ENCODE results near the gene CNNM2.
"Not testable (repeated sequence)": the region's sequence is repeated elsewhere in the genome, so short reads cannot be mapped to it uniquely, and the experiment has no call there.

CNNM2 gene

DNA sequence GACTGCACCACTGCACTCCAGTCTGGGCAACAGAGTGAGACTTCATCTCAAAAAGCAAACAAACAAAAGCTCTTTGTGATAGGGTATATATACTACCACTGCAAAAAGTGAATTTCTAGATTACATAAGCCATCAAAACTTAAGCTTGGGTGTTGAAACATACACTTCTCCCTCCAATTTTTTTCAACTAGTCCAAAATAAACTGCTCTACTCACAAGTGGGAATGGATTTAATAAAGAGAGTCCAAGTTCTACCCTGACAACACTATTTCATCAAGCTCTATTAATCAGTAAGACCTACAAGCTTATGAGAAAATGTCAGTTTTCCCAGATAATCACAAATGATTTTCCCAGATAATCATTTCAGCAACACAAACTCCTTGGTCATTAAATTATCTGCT is 192.3 kb downstream of the CNNM2 start:
- DNase-seq (ENCODE audit: low read depth): no peak

- no peak for DNase-seq (ENCODE audit: low read depth)
These were observed 193.2 kb downstream of the CNNM2 start for GRCh38 chr10:103111031-103111917.

DNA sequence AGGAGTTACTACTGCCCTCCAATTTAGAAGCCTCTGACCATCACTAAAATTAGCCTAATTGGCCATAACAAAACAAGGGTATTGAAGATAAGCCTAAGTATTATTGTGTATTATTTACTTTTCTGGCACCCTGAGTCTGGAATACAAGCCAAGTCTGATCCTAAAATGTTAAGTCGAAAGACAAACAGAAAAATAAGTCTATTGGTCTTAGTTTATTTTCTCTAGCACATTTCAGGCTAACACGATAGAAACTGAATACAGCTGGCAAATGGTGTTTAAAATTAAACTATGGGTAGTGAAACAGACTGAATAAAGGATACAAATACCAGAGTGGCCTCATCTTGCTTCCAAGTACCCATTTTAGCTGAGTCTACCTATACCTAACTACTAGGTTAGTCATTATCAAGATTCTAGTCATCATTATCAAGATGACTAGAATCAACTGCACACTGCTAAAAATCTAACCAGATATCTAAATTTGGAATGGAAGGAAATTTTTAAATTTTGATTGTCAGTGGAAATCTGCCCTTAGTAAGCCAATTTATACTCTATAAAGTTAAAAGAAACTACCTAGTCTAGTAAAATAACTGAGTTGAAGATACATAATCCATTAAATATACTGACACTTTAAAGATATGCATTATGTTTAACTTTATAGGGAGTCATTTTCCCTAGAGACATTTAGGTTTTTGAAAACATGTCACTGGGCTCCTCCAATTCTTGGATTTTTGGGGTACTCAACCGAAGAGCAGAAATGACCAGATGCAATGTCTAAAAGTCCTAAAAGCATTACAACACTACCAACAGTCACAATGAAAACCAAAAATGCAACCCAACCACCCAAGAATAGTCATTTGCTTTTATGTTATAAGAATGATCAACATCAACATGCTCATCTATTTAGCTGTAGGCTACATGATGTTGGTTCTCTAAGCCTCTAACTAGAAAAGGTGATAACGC is 194.1 kb downstream of the CNNM2 start:
- DNase-seq (ENCODE audit: low read depth): no peak

DNA sequence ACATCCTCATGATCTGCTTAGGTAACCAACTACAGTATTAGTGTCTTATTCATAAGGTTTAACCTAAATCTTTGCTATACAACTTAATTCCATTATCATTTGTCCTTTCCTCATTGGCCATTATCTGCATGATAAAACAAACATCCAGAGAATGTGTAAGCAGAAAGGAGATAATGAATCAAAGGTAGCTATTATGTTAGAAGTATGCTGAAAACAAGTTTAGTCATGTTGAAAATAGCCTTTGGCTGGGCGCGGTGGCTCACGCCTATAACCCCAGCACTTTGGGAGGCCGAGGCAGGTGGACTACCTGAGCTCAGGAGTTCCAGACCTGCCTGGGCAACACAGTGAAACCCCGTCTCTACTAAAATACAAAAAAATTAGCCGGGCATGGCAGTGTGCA is 196.8 kb downstream of the CNNM2 start:
- no peak for DNase-seq (ENCODE audit: low read depth)

- no peak for DNase-seq (ENCODE audit: low read depth)
These were observed 199.2 kb downstream of the CNNM2 start for GRCh38 chr10:103117247-103117646.

- no peak for DNase-seq (ENCODE audit: low read depth)
These were observed 202.5 kb downstream of the CNNM2 start for GRCh38 chr10:103120546-103120945.

GRCh38 chr10:103120977-103121735 is 203.1 kb downstream of the CNNM2 start:
- no peak for DNase-seq (ENCODE audit: low read depth)

DNA sequence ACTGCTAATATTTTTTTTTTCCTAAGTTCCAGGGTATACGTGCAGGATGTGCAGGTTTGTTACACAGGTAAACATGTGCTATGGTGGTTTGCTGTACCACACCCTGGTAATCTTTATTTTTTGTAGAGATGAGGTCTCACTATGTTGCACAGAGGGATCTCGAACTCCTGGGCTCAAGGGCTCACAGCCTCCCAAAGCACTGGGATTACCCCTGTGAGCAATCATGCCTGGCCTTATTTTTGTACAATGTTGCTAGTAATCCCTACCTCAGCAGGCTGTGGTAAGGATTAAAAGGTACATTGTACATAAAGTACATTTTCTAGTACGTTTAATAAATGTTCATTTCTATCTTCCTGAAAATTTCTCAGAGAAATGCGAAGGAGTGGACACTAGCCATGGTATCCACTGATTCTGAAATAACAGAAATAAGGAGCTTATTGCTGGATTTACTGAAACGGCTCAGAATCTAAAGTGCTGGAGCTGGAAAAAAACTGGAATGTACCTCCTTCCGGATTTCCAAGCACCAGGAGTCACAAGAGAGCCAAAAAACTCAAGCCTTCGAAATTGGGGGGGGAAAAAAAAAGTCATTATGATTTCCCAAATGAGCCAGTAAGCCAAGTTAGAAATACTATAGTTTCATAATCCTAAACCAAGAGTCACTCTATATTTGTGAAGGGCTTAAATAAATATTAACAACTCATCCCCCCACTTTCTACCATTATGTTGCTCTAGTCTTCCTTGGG is 205.4 kb downstream of the CNNM2 start:
- no peak for DNase-seq (ENCODE audit: low read depth)

DNA sequence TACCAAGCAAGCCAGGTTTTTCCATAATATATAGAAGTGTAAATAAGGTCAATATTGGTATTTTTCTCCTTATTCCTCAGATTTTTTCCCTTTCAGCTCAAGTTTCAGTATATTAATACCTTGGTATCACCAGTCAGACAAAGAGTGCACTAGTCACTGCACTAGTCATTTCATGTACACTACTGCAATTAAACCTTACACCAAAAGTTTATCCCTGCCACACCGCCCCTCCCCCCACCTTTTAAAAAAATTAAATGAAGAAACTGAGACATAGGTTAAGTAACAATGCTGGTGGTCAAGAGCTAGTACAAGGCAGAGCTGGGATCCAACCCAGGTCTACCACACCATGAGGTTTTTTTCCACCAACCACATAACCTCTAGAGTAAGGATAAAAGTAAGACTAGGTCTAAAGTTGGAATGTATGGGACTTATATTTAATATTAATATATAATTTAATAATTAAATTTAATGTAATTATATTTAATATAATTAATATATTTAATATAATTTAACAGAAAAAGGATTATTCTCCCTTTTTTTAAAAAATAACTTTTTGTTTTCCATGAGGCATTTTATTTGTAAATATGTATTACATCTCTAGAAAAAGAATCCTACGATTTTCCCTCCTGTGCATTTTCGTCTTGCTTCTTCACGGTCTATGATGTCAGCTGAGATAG is 206.5 kb downstream of the CNNM2 start:
- DNase-seq (ENCODE audit: low read depth): no peak

GRCh38 chr10:103125323-103126267 is 207.5 kb downstream of the CNNM2 start:
- DNase-seq (ENCODE audit: low read depth): no peak

- no peak for DNase-seq (ENCODE audit: low read depth)
These were observed 209.1 kb downstream of the CNNM2 start for GRCh38 chr10:103127241-103127640.

- DNase-seq (ENCODE audit: low read depth): not testable (repeated sequence)
These were observed 212.1 kb downstream of the CNNM2 start for GRCh38 chr10:103130180-103130579.

DNA sequence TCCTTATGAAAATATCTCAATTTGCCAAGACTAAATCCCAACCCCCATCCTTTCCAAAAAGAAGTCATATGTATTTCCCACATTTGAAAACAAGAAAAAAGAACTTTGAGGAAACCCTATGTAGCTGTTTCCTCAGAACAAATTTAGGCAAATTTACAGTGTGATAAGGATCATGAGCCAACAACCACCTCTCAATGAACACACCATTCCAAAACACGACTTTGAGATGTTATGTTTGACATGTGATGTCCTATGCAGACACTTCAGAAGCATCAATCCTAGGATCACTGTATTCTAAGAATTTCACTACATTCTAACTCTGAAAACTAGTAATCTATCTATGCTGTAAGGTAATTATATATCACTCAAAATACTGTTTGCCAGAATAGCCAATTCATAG is 212.8 kb downstream of the CNNM2 start:
- DNase-seq (ENCODE audit: low read depth): no peak

- not testable (repeated sequence) for DNase-seq (ENCODE audit: low read depth)
These were observed 217.1 kb downstream of the CNNM2 start for GRCh38 chr10:103135168-103135567.

DNA sequence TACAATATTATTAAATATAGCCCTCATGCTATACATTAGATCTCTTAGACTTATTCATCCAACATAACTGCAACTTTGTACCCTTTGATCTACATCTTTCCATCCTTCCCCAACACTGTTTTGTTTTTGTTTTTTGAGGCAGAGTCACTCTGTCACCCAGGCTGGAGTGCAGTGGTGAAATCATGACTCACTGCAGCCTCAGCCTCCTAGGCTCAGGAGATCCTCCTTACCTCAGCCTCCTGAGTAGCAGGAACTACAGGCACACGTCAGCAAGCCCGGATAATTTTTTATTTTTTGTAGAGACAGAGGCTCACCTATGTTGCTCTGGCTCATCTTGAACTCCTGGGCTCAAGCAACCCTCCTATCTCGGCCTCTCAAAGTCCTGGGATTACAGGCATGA is 221.7 kb downstream of the CNNM2 start:
- no peak for DNase-seq (ENCODE audit: low read depth)
